Left lung (tissue), 10 donors: ENCODE measurements around the gene TM4SF1. TPM values are rescaled to one million over a fixed set of nuclear protein-coding genes. Genes with fewer than 3 reads are reported as not detected.

Source experiments
- ATAC-seq: fragments of 200-7000 bp; cut with Tn5 transposase; one replicate; pipeline ENCODE4 v1.9.1; 2020; ENCODE audit warnings: moderate library complexity
- DNase-seq, 4 donors: peaks; one replicate each; pipeline ENCODE4 v3.0.0-alpha.2; 2013 to 2020
- H3K27ac ChIP-seq, 2 donors: fragments of 200-600 bp; sonication (generic) in 1 of 2; one replicate each; pipeline versions ENCODE4 v1.5.0 to v1.8.0; 2020 to 2021
- H3K27me3 ChIP-seq, 2 donors: fragments of 200-600 bp; sonication (generic) in 1 of 2; one replicate each; pipeline versions ENCODE4 v1.5.0 to v1.8.0; 2020 to 2021
- H3K36me3 ChIP-seq, 2 donors: fragments of 200-600 bp; sonication (generic) in 1 of 2; one replicate each; pipeline versions ENCODE4 v1.5.0 to v1.8.0; 2020 to 2021
- H3K4me1 ChIP-seq, 2 donors: fragments of 200-600 bp; one replicate each; pipeline ENCODE4 v1.8.0; 2021
- H3K4me3 ChIP-seq, 2 donors: fragments of 200-600 bp; sonication (generic) in 1 of 2; one replicate each; pipeline versions ENCODE4 v1.5.0 to v1.8.0; 2020 to 2021; ENCODE audit warnings: mild to moderate bottlenecking in 1 of 2
- H3K9me3 ChIP-seq, 2 donors: fragments of 200-600 bp; sonication (generic) in 1 of 2; one replicate each; pipeline versions ENCODE4 v1.5.0 to v1.8.0; 2020 to 2021
- intact Hi-C, 2 donors: fragments of 100-400 bp; cut with DNase I; formaldehyde crosslinking; loops; one replicate each; pipeline versions ENCODE4 v1.11.2 to v1.14.2; 2022
- polyA plus RNA-seq, 6 donors: library from polyadenylated mRNA; unstranded; fragments of 120-200 nt; gene quantifications; one replicate each; pipeline ENCODE4 v1.2.1, GENCODE V29; 2013; ENCODE audit not compliant: insufficient read length in 6 of 6
- total RNA-seq, 2 donors: library from RNA; stranded (reverse); fragmentation: NEBNext Ultra II Directional; extraction: Animal tissue kit (Norgen Biotek cat#: 25700); gene quantifications; one replicate each; pipeline ENCODE4 v1.2.1, GENCODE V29; 2021
- TF ChIP-seq, protein P1 (sequence below), 2 donors: fragments of 200-600 bp; sonication (generic) in 1 of 2; IDR thresholded peaks; one replicate each; pipeline versions ENCODE4 v1.5.0 to v1.8.0; 2021; ENCODE audit warnings: antibody characterized with exemption in 2 of 2
- donor health status: DM: no; HTN: yes; CAD: no.
- donor health status: DM: no; HTN: no; CAD: no.

TM4SF1 gene
- total and polyA plus RNA-seq, 8 donors = 74.1 to 283 (median 109) TPM

DNA sequence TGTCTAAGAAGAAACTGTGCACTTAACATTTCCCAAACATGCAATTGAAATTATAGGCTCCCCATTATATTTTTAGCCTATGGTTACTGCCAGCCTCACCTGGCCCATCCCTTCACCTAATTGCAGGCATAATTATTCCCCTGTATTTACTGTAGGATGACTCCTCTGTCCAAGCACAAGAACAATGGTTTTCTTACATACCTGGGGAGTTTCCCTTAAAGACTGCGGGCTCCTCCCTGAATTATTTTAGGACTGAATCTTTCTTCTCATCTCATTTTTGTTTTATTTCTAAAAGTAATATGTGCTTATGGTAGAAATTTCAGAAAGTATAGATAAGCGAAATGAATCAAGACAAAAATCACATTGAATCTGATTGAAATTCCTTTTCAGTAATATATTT lies 11.4 kb downstream of the TM4SF1 start:
- Histone ChIP-seq H3K27ac (no peak overlapping the region), H3K9me3 (no peaks in the 10 kb centered on the region), H3K4me1 (peaks cover 5 to 23% of the 10 kb centered on the region in 2 donors), H3K36me3 (peaks cover 0 to 7% of the 10 kb centered on the region in 2 donors), H3K27me3 (no peaks in the 10 kb centered on the region), H3K4me3 (no peak overlapping the region)
- ATAC-seq (no peak), DNase-seq (no peak)
- intact Hi-C loops = no loop called here
- TF ChIP-seq, protein P1, sequence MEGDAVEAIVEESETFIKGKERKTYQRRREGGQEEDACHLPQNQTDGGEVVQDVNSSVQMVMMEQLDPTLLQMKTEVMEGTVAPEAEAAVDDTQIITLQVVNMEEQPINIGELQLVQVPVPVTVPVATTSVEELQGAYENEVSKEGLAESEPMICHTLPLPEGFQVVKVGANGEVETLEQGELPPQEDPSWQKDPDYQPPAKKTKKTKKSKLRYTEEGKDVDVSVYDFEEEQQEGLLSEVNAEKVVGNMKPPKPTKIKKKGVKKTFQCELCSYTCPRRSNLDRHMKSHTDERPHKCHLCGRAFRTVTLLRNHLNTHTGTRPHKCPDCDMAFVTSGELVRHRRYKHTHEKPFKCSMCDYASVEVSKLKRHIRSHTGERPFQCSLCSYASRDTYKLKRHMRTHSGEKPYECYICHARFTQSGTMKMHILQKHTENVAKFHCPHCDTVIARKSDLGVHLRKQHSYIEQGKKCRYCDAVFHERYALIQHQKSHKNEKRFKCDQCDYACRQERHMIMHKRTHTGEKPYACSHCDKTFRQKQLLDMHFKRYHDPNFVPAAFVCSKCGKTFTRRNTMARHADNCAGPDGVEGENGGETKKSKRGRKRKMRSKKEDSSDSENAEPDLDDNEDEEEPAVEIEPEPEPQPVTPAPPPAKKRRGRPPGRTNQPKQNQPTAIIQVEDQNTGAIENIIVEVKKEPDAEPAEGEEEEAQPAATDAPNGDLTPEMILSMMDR (IDR thresholded peaks at IDR 0.05) = no peak

DNA sequence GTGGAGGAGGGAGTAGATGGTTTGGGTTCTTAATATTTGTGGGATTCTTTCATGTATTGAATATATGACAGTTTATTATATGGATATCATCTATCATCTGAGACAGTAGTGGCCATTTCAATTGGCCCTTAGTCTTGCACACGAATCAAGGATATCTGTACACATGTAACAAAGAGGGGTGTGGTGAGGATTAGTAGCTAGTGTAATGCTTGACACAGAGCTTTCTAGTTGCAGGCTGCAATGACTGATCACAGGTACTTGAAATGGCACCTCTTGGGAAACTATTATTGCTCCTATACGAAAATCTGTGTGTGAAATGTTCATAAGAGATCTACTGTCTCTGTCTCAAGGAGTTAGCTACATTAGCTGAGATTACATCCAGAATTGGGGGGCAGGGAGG lies 12.8 kb downstream of the TM4SF1 start:
- no peak for DNase-seq
- Histone ChIP-seq H3K9me3 (no peaks in the 10 kb centered on the region), H3K27ac (no peak overlapping the region), H3K4me1 (peaks cover 0 to 16% of the 10 kb centered on the region in 2 donors), H3K27me3 (no peaks in the 10 kb centered on the region), H3K4me3 (no peak overlapping the region), H3K36me3 (peaks cover 0 to 5% of the 10 kb centered on the region in 2 donors)
- ATAC-seq = no peak
- TF ChIP-seq, protein P1 (IDR thresholded peaks at IDR 0.05) = no peak
- intact Hi-C loops = no loop called here

DNA sequence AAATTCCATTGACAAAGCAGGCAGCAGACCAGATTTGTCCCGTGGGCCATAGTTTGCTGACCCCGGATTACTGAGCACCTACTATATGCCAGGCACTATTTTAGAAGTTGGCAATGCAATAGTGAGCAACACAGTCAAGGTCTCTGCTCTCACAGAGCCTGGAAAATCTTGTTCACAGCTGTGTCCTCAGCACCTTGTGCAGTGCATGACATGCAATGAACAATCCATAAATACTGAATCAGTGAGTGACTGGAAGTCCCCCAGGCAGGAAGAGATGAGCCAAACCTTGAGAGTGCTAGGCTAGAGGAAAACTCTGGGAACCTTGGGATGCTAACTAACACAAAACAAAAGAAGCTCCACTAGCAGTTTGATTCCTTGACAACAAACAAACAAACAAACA lies 14.4 kb downstream of the TM4SF1 start:
- intact Hi-C loops = no loop called here
- no peak for ATAC-seq
- no peaks in the 10 kb centered on the region for H3K9me3 ChIP-seq

DNA sequence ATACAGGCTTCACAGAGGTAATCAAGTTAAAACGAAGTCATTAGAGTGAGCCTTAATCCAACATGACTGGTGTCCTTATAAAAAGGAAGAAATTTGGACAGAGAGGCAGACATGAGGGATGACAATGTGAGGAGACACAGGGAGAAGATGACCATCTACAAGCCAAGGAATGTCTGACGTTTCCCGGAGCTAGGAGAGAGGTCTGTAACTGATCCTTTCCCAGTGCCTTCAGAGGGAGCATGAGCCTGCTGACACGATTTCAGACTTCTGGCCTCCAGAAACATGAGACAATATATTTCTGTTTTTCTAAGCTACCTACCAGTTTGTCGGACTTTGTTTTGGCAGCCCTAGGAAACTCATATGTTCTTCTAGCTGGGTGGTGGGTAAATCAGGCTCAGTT lies 15.1 kb downstream of the TM4SF1 start:
- H3K36me3 ChIP-seq = no peaks in the 10 kb centered on the region
- no peaks in the 10 kb centered on the region for H3K27me3 ChIP-seq
- H3K4me3 ChIP-seq = no peak overlapping the region
- peaks cover 0 to 1% of the 10 kb centered on the region in 2 donors for H3K4me1 ChIP-seq
- no peak for DNase-seq
- intact Hi-C loops = no loop called here
- TF ChIP-seq, protein P1 (IDR thresholded peaks at IDR 0.05) = no peak
- no peak for ATAC-seq
- no peaks in the 10 kb centered on the region for H3K9me3 ChIP-seq
- H3K27ac ChIP-seq = no peak overlapping the region

More for the DNA sequence above, 14.4 kb downstream of the TM4SF1 start:
- Histone ChIP-seq H3K27me3 (no peaks in the 10 kb centered on the region), H3K4me3 (no peak overlapping the region), H3K27ac (no peak overlapping the region), H3K4me1 (peaks cover 0 to 5% of the 10 kb centered on the region in 2 donors), H3K36me3 (no peaks in the 10 kb centered on the region)
- no peak for DNase-seq
- TF ChIP-seq, protein P1 (IDR thresholded peaks at IDR 0.05) = no peak

DNA sequence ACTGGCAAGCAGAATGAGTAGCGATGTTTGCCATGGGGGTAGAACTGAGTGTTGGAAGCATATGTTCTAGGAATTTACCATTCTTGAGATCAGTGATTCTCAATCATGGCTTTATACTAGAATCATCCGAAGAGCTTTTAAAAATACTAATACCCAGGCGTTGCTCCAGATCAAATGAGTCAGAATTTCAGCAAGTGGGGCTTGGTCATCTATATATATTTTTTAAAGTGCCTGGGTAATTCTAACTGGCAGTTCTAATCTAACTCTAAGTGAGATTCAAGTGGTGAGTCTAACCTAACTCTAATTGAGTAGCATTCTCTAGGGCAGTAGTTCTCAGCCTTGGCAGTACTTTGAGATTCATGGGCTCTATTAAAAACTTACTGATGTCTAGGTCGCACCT lies 20.8 kb downstream of the TM4SF1 start:
- intact Hi-C loops = loop anchor here in 1 of 2 donors (10.0 kb wide), 1 partner anchor 128 kb away; no protein-coding TSS in a partner anchor
- no peaks in the 10 kb centered on the region for H3K4me1 ChIP-seq
- no peaks in the 10 kb centered on the region for H3K36me3 ChIP-seq
- H3K9me3 ChIP-seq = no peaks in the 10 kb centered on the region
- ATAC-seq (peak; percentile 18), DNase-seq (no peak)
- no peak overlapping the region for H3K27ac ChIP-seq
- TF ChIP-seq, protein P1 (IDR thresholded peaks at IDR 0.05) = no peak
- no peaks in the 10 kb centered on the region for H3K27me3 ChIP-seq
- no peak overlapping the region for H3K4me3 ChIP-seq
